Esophagus (tissue), 2 donors: ENCODE results near the gene TIMP4. TPM values are rescaled to one million over a fixed set of nuclear protein-coding genes. Genes with fewer than 3 reads are reported as not detected.
A peak's percentile ranks its signal among the peaks of the same experiment; 100 is the strongest.

Source experiments
- H3K27ac ChIP-seq, 2 donors: one replicate each; pipeline ENCODE4 v1.5.1; 2013; ENCODE audit warnings: low read depth in 2 of 2, mild to moderate bottlenecking in 2 of 2, inconsistent platforms in 1 of 2, low read length in 1 of 2, moderate library complexity in 1 of 2
- H3K27me3 ChIP-seq, 2 donors: one replicate each; pipeline ENCODE4 v1.6.1; 2013; ENCODE audit warnings: low read length in 2 of 2, control low read depth in 1 of 2, mild to moderate bottlenecking in 1 of 2; ENCODE audit not compliant: insufficient read depth in 2 of 2, control insufficient read depth in 1 of 2
- H3K36me3 ChIP-seq, 2 donors: one replicate each; pipeline ENCODE4 v1.6.1; 2013; ENCODE audit warnings: low read length in 1 of 2; ENCODE audit not compliant: control insufficient read depth in 2 of 2, insufficient read depth in 2 of 2
- H3K4me1 ChIP-seq, 2 donors: one replicate each; pipeline ENCODE4 v1.6.1; 2013; ENCODE audit warnings: low read length in 1 of 2; ENCODE audit not compliant: control insufficient read depth in 2 of 2, insufficient read depth in 2 of 2
- H3K4me3 ChIP-seq, 2 donors: one replicate each; pipeline ENCODE4 v1.5.1; 2013; ENCODE audit warnings: low read length in 2 of 2, mild to moderate bottlenecking in 2 of 2, low read depth in 1 of 2, moderate library complexity in 1 of 2
- H3K9me3 ChIP-seq, 2 donors: one replicate each; pipeline ENCODE4 v1.6.1; 2013; ENCODE audit warnings: mild to moderate bottlenecking in 2 of 2, low read depth in 1 of 2, low read length in 1 of 2, moderate library complexity in 1 of 2; ENCODE audit not compliant: control insufficient read depth in 2 of 2, insufficient read depth in 1 of 2
- WGBS, 2 donors: extraction: QIAGEN DNeasy Blood & Tissue Kit; methylation state at CpG; one replicate each; pipeline ENCODE4 v1.1.7; 2013; 5-methylcytosine and 5-hydroxymethylcytosine counted together
- polyA plus RNA-seq, 2 donors: library from polyadenylated mRNA; stranded (reverse); fragments of 200-250 nt; gene quantifications; one replicate each; pipeline ENCODE4 v1.2.3, GENCODE V29; 2013
- donor health status: healthy with polysubstance abuse.
- donor health status: Bipolar disorder and iron deficiency.

TIMP4 gene
- polyA plus RNA-seq, 2 donors, result 0.45 to 1.00 TPM

GRCh38 chr3:12179441-12179840 lies 20.7 kb upstream of the TIMP4 start:
- H3K4me1 ChIP-seq, result no peaks in the 10 kb centered on the region
- WGBS, 2 donors, result 87 to 92% methylated on average over 1 of the region's 1 CpG
- no peaks in the 10 kb centered on the region for H3K9me3 ChIP-seq
- H3K4me3 ChIP-seq, result no peak overlapping the region
- no peaks in the 10 kb centered on the region for H3K36me3 ChIP-seq
- no peaks in the 10 kb centered on the region for H3K27me3 ChIP-seq
- no peak overlapping the region for H3K27ac ChIP-seq

DNA sequence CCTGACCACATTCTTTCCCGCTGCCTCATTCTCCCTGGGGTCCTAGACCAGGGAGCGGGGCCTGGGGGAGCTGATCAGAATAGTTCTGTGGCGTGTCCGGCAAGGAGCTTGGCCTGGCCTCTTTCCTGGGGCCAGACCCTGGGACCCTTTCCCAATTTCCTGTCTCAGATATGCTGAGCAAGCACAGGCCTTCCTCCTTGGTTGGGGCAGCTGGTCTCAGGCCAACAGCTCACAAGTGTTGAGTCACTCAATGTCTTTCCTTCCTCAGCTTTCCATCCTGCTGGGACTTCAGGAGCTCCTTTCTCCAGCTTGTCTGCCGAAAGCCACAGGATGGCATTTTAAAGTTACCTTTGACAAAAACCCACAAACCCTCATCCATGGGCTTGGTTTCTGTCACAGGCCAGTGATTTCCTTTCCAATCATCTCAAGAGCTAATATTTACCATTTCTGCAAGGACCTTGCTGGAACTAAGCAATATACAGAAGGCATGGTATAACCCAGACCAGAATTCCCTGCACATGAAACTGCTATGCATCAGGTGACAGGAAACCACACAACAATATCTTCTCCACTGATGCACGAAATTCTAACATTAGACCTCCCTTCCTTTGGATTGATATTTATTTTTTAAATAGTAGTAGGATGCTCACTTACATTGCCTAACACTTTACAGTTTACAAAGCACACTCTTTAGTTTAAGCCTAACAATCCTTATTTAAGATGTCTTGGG lies 19.5 kb upstream of the TIMP4 start:
- H3K27ac ChIP-seq, result no peak overlapping the region
- no peaks in the 10 kb centered on the region for H3K36me3 ChIP-seq
- H3K27me3 ChIP-seq, result no peaks in the 10 kb centered on the region
- no peak overlapping the region for H3K4me3 ChIP-seq
- 77 to 79% methylated on average over 6 of the region's 6 CpGs for WGBS, 2 donors
- no peaks in the 10 kb centered on the region for H3K9me3 ChIP-seq
- H3K4me1 ChIP-seq, result no peaks in the 10 kb centered on the region

DNA sequence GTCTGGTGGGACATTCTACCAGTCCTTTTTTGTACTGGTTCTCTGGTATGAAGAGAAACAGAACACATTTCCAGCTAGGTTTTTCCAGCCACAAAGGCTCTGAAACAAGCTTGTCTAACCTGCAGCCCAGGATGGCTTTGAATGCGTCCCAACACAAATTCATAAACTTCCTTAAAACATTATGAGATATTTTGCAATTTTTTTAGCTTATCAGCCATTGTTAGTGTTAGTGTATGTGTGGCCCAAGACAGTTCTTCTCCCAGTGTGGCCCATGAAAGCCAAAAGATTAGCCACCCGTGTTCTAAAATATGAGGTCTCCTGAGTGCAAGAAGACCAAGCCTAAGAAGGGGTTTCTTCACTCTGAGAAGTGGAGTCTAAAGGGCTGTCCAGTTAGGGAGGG lies 18.4 kb upstream of the TIMP4 start:
- H3K27ac ChIP-seq, result no peak overlapping the region
- 76 to 79% methylated on average over 2 of the region's 2 CpGs for WGBS, 2 donors
- no peaks in the 10 kb centered on the region for H3K36me3 ChIP-seq
- no peaks in the 10 kb centered on the region for H3K27me3 ChIP-seq
- no peaks in the 10 kb centered on the region for H3K4me1 ChIP-seq
- no peak overlapping the region for H3K4me3 ChIP-seq
- peaks cover 0 to 2% of the 10 kb centered on the region in 2 donors for H3K9me3 ChIP-seq

- no peaks in the 10 kb centered on the region for H3K4me1 ChIP-seq
- 59 to 67% methylated on average over 3 of the region's 3 CpGs for WGBS, 2 donors
- no peak overlapping the region for H3K27ac ChIP-seq
- H3K27me3 ChIP-seq, result no peaks in the 10 kb centered on the region
- peaks cover 0 to 2% of the 10 kb centered on the region in 2 donors for H3K9me3 ChIP-seq
- H3K36me3 ChIP-seq, result no peaks in the 10 kb centered on the region
- H3K4me3 ChIP-seq, result no peak overlapping the region
These were observed 17.2 kb upstream of the TIMP4 start for GRCh38 chr3:12175844-12176453.

GRCh38 chr3:12175137-12175593 lies 16.5 kb upstream of the TIMP4 start:
- Histone ChIP-seq H3K27ac (no peak overlapping the region), H3K4me1 (no peaks in the 10 kb centered on the region), H3K36me3 (no peaks in the 10 kb centered on the region), H3K4me3 (no peak overlapping the region), H3K9me3 (peaks cover 0 to 2% of the 10 kb centered on the region in 2 donors), H3K27me3 (no peaks in the 10 kb centered on the region)
- WGBS, 2 donors, result 46 to 50% methylated on average over 1 of the region's 1 CpG

DNA sequence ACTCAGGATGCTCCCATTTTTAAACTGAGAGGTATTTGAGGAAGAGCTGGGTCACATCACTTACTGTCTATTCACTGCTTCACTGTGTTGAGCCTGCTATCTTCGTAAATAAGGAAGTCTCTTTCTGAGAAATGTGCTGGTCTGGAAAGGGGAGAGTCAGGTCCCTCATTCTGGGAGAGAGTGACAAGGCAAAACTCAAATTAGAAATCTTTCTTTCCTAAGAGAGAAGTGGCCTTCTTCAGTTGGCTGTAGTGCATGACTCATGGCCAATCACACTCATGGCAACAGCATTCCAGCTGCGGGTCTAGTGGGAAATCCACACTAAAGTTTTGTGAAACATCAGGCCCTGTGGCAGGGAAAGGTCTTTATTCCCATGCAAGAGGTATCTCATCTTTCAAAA lies 11.5 kb upstream of the TIMP4 start:
- Histone ChIP-seq H3K27me3 (no peaks in the 10 kb centered on the region), H3K4me3 (no peak overlapping the region), H3K27ac (peak overlapping the region in 1 of 2 donors; percentile 37), H3K9me3 (peaks cover 0 to 2% of the 10 kb centered on the region in 2 donors), H3K36me3 (no peaks in the 10 kb centered on the region), H3K4me1 (no peaks in the 10 kb centered on the region)
- 85 to 88% methylated on average over 2 of the region's 2 CpGs for WGBS, 2 donors

GRCh38 chr3:12165909-12166308 lies 7.2 kb upstream of the TIMP4 start:
- WGBS, 2 donors, result 73 to 81% methylated on average over 4 of the region's 4 CpGs
- Histone ChIP-seq H3K27ac (no peak overlapping the region), H3K4me3 (no peak overlapping the region), H3K36me3 (no peaks in the 10 kb centered on the region), H3K27me3 (no peaks in the 10 kb centered on the region), H3K9me3 (no peaks in the 10 kb centered on the region), H3K4me1 (no peaks in the 10 kb centered on the region)

GRCh38 chr3:12159227-12159601 lies 502 bp upstream of the TIMP4 start:
- Histone ChIP-seq H3K27me3 (no peaks in the 10 kb centered on the region), H3K27ac (no peak overlapping the region), H3K4me1 (peaks cover 0 to 3% of the 10 kb centered on the region in 2 donors), H3K9me3 (no peaks in the 10 kb centered on the region), H3K4me3 (no peak overlapping the region), H3K36me3 (no peaks in the 10 kb centered on the region)
- 72 to 82% methylated on average over 4 of the region's 4 CpGs for WGBS, 2 donors

DNA sequence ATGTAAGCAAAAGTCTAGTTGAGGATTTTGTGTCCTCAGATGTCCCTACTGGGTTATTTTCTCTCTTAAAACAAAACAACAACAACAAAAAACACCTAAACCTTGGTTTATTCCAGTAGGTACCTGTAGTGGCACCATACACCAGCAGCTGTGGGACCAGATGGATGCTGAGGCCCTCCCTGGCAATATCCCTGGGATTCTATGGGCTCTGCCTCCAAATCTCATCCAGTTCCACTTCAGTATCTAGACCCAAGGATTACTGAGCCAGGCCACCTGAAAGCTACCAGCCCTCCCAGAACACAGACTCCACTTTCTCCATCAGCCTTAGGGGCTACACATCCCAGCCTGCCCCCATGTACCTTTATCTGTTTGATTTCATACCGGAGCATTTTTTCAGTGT lies 1.7 kb downstream of the TIMP4 start:
- no peak overlapping the region for H3K4me3 ChIP-seq
- H3K4me1 ChIP-seq, result peaks cover 0 to 3% of the 10 kb centered on the region in 2 donors
- no peaks in the 10 kb centered on the region for H3K9me3 ChIP-seq
- WGBS, 2 donors, result 96 to 100% methylated on average over 1 of the region's 1 CpG
- no peak overlapping the region for H3K27ac ChIP-seq
- no peaks in the 10 kb centered on the region for H3K36me3 ChIP-seq
- H3K27me3 ChIP-seq, result no peaks in the 10 kb centered on the region

- Histone ChIP-seq H3K9me3 (no peaks in the 10 kb centered on the region), H3K4me3 (no peak overlapping the region), H3K36me3 (no peaks in the 10 kb centered on the region), H3K27ac (no peak overlapping the region), H3K27me3 (no peaks in the 10 kb centered on the region), H3K4me1 (peaks cover 0 to 3% of the 10 kb centered on the region in 2 donors)
- 78 to 87% methylated on average over 2 of the region's 2 CpGs for WGBS, 2 donors
These were observed 2.9 kb downstream of the TIMP4 start for GRCh38 chr3:12155828-12156227.
